Activated T-cell treated with anti-CD3 and anti-CD28 coated beads, Interleukin-2, amount 50 U/mL, for 72 hours (primary cell): ENCODE measurements around the gene PLPP2. TPM values are rescaled to one million over a fixed set of nuclear protein-coding genes. Genes with fewer than 3 reads are reported as not detected.
A peak's percentile ranks its signal among the peaks of the same experiment; 100 is the strongest.

Experiments
- ATAC-seq, 2 donors: fragments of 150-1000 bp; cut with Tn5 transposase; replicated peaks in 1 of 2; 2 replicates each; pipeline ENCODE4 v1.10.0; 2021; ENCODE audit warnings: moderate library complexity in 2 of 2, mild to moderate bottlenecking in 1 of 2
- DNase-seq, 2 donors: peaks; one replicate each; pipeline ENCODE4 v3.0.0; 2021 to 2022; ENCODE audit warnings: mixed read lengths in 1 of 2
- H3K27ac Mint-ChIP-seq: one replicate; pipeline ENCODE4 v1.8.0; 2022; ENCODE audit warnings: mild to moderate bottlenecking, moderate library complexity, mixed read lengths
- H3K27me3 Mint-ChIP-seq: one replicate; pipeline ENCODE4 v1.8.0; 2022; ENCODE audit warnings: low read depth, mixed read lengths
- H3K36me3 Mint-ChIP-seq, 2 donors: one replicate each; pipeline ENCODE4 v1.8.0; 2022; ENCODE audit warnings: mixed read lengths in 2 of 2, mild to moderate bottlenecking in 1 of 2; ENCODE audit not compliant: insufficient read depth in 2 of 2
- H3K4me1 Mint-ChIP-seq: one replicate; pipeline ENCODE4 v1.8.0; 2022; ENCODE audit warnings: low read depth, mixed read lengths
- H3K4me3 Mint-ChIP-seq, 2 donors: one replicate each; pipeline ENCODE4 v1.8.0; 2022; ENCODE audit warnings: mild to moderate bottlenecking in 2 of 2, mixed read lengths in 2 of 2, moderate library complexity in 2 of 2
- H3K9me3 Mint-ChIP-seq, 2 donors: one replicate each; pipeline ENCODE4 v1.8.0; 2022; ENCODE audit warnings: mixed read lengths in 2 of 2
- total RNA-seq, 2 donors: library from RNA; stranded (reverse); gene quantifications; one replicate each; pipeline ENCODE4 v1.2.3, GENCODE V29; 2022

PLPP2 gene
- total RNA-seq, 2 donors from 2014 or later, result 2.1 to 2.7 TPM

GRCh38 chr19:294341-294945, 3.2 kb upstream of the PLPP2 start:
- peaks cover 36% of the 10 kb centered on the region for H3K27me3 Mint-ChIP-seq
- H3K4me3 Mint-ChIP-seq, result peak overlapping the region in 1 of 2 donors; percentile 32
- no peaks in the 10 kb centered on the region for H3K36me3 Mint-ChIP-seq

GRCh38 chr19:293436-294110, 2.4 kb upstream of the PLPP2 start:
- Mint-ChIP-seq H3K4me1 (peaks cover 5% of the 10 kb centered on the region), H3K9me3 (no peaks in the 10 kb centered on the region), H3K27me3 (peaks cover 44% of the 10 kb centered on the region), H3K36me3 (no peaks in the 10 kb centered on the region), H3K4me3 (no peak overlapping the region), H3K27ac (no peak overlapping the region)
- DNase-seq (no peak), ATAC-seq (no peak)

More at GRCh38 chr19:294341-294945, 3.2 kb upstream of the PLPP2 start:
- DNase-seq, result no peak
- no peak overlapping the region for H3K27ac Mint-ChIP-seq
- peaks cover 5% of the 10 kb centered on the region for H3K4me1 Mint-ChIP-seq
- ATAC-seq, result peak in 1 of 2 donors; percentile 4
- H3K9me3 Mint-ChIP-seq, result no peaks in the 10 kb centered on the region

GRCh38 chr19:292951-293350, 1.7 kb upstream of the PLPP2 start:
- H3K4me3 Mint-ChIP-seq, result no peak overlapping the region
- peaks cover 5% of the 10 kb centered on the region for H3K4me1 Mint-ChIP-seq
- no peaks in the 10 kb centered on the region for H3K9me3 Mint-ChIP-seq
- ATAC-seq, result no peak
- no peak overlapping the region for H3K27ac Mint-ChIP-seq
- DNase-seq, result no peak
- no peaks in the 10 kb centered on the region for H3K36me3 Mint-ChIP-seq
- H3K27me3 Mint-ChIP-seq, result peaks cover 45% of the 10 kb centered on the region

GRCh38 chr19:292281-292884, 1.2 kb upstream of the PLPP2 start:
- no peak overlapping the region for H3K4me3 Mint-ChIP-seq
- no peaks in the 10 kb centered on the region for H3K9me3 Mint-ChIP-seq
- peaks cover 45% of the 10 kb centered on the region for H3K27me3 Mint-ChIP-seq
- DNase-seq (no peak), ATAC-seq (no peak)
- H3K36me3 Mint-ChIP-seq, result no peaks in the 10 kb centered on the region
- H3K27ac Mint-ChIP-seq, result no peak overlapping the region
- H3K4me1 Mint-ChIP-seq, result peaks cover 5% of the 10 kb centered on the region

- peaks cover 45% of the 10 kb centered on the region for H3K27me3 Mint-ChIP-seq
- H3K36me3 Mint-ChIP-seq, result no peaks in the 10 kb centered on the region
- peaks cover 5% of the 10 kb centered on the region for H3K4me1 Mint-ChIP-seq
- no peak for DNase-seq
- H3K4me3 Mint-ChIP-seq, result no peak overlapping the region
- no peak overlapping the region for H3K27ac Mint-ChIP-seq
- no peak for ATAC-seq
- H3K9me3 Mint-ChIP-seq, result no peaks in the 10 kb centered on the region
Observed at GRCh38 chr19:291561-292280, 518 bp upstream of the PLPP2 start.

- H3K27ac Mint-ChIP-seq, result no peak overlapping the region
- peak; percentile 33 to 47 for DNase-seq
- H3K36me3 Mint-ChIP-seq, result no peaks in the 10 kb centered on the region
- H3K9me3 Mint-ChIP-seq, result no peaks in the 10 kb centered on the region
- H3K27me3 Mint-ChIP-seq, result peaks cover 45% of the 10 kb centered on the region
- peaks cover 5% of the 10 kb centered on the region for H3K4me1 Mint-ChIP-seq
- ATAC-seq, result peak; percentile 37 to 41
- peak overlapping the region; percentile 67 to 68 for H3K4me3 Mint-ChIP-seq
Observed at GRCh38 chr19:290372-291005, 714 bp downstream of the PLPP2 start.

- ATAC-seq (peak; percentile 75 to 82), DNase-seq (peak; percentile 56 to 60)
- Mint-ChIP-seq H3K9me3 (no peaks in the 10 kb centered on the region), H3K36me3 (no peaks in the 10 kb centered on the region), H3K27ac (no peak overlapping the region), H3K4me1 (peaks cover 5% of the 10 kb centered on the region), H3K27me3 (peaks cover 43% of the 10 kb centered on the region), H3K4me3 (peak overlapping the region; percentile 67 to 68)
Observed at GRCh38 chr19:289651-290371, 1.4 kb downstream of the PLPP2 start.

- peaks cover 4% of the 10 kb centered on the region for H3K4me1 Mint-ChIP-seq
- ATAC-seq (no peak), DNase-seq (no peak)
- no peaks in the 10 kb centered on the region for H3K36me3 Mint-ChIP-seq
- no peaks in the 10 kb centered on the region for H3K9me3 Mint-ChIP-seq
- H3K4me3 Mint-ChIP-seq, result no peak overlapping the region
- peaks cover 34% of the 10 kb centered on the region for H3K27me3 Mint-ChIP-seq
- no peak overlapping the region for H3K27ac Mint-ChIP-seq
Observed at GRCh38 chr19:288911-289310, 2.3 kb downstream of the PLPP2 start.

GRCh38 chr19:287381-287871, 3.8 kb downstream of the PLPP2 start:
- Mint-ChIP-seq H3K27me3 (peaks cover 19% of the 10 kb centered on the region), H3K36me3 (no peaks in the 10 kb centered on the region), H3K4me1 (no peaks in the 10 kb centered on the region), H3K9me3 (no peaks in the 10 kb centered on the region), H3K4me3 (no peak overlapping the region), H3K27ac (no peak overlapping the region)
- no peak for DNase-seq
- ATAC-seq, result no peak

GRCh38 chr19:283395-283794, 7.8 kb downstream of the PLPP2 start:
- DNase-seq (no peak), ATAC-seq (no peak)
- no peak overlapping the region for H3K4me3 Mint-ChIP-seq
- no peaks in the 10 kb centered on the region for H3K36me3 Mint-ChIP-seq
- H3K27ac Mint-ChIP-seq, result peak overlapping the region; percentile 9
- peaks cover 2% of the 10 kb centered on the region for H3K27me3 Mint-ChIP-seq
- no peaks in the 10 kb centered on the region for H3K9me3 Mint-ChIP-seq
- no peaks in the 10 kb centered on the region for H3K4me1 Mint-ChIP-seq

GRCh38 chr19:282501-282900, 8.7 kb downstream of the PLPP2 start:
- H3K4me3 Mint-ChIP-seq, result no peak overlapping the region
- no peaks in the 10 kb centered on the region for H3K9me3 Mint-ChIP-seq
- no peak for ATAC-seq
- no peaks in the 10 kb centered on the region for H3K36me3 Mint-ChIP-seq
- no peaks in the 10 kb centered on the region for H3K4me1 Mint-ChIP-seq
- H3K27me3 Mint-ChIP-seq, result peaks cover 11% of the 10 kb centered on the region
- DNase-seq, result no peak
- no peak overlapping the region for H3K27ac Mint-ChIP-seq

- Mint-ChIP-seq H3K9me3 (no peaks in the 10 kb centered on the region), H3K36me3 (no peaks in the 10 kb centered on the region), H3K4me3 (no peak overlapping the region), H3K27me3 (peaks cover 16% of the 10 kb centered on the region), H3K27ac (no peak overlapping the region), H3K4me1 (no peaks in the 10 kb centered on the region)
- DNase-seq (no peak), ATAC-seq (no peak)
Observed at GRCh38 chr19:281992-282391, 9.2 kb downstream of the PLPP2 start.
